Lower leg skin (tissue), 4 donors: ENCODE results near the gene PNLIPRP2. TPM values are rescaled to one million over a fixed set of nuclear protein-coding genes. Genes with fewer than 3 reads are reported as not detected.

Experiments used
- DNase-seq, 2 donors: peaks; one replicate each; pipeline ENCODE4 v3.0.0-alpha.2; 2019; ENCODE audit warnings: low spot score in 2 of 2
- H3K4me3 ChIP-seq: fragments of 200-600 bp; sonication (generic); 2 replicates; pipeline ENCODE4 v1.5.1; 2017; ENCODE audit warnings: mild to moderate bottlenecking, low read depth; ENCODE audit not compliant: poor library complexity, severe bottlenecking
- CTCF ChIP-seq, 3 donors: fragments of 450-650 bp; IDR thresholded peaks; one replicate each; pipeline ENCODE4 v1.5.1; 2016; ENCODE audit warnings: antibody characterized with exemption in 3 of 3, mild to moderate bottlenecking in 3 of 3, moderate library complexity in 2 of 3
- POLR2A ChIP-seq, 2 donors: fragments of 450-650 bp; IDR thresholded peaks; one replicate each; pipeline ENCODE4 v1.6.1; 2016 to 2017; ENCODE audit warnings: antibody characterized with exemption in 2 of 2, mild to moderate bottlenecking in 1 of 2, moderate library complexity in 1 of 2
- WGBS, 2 donors: methylation state at CpG; one replicate each; pipeline ENCODE4 v1.1.5; 2018; 5-methylcytosine and 5-hydroxymethylcytosine counted together
- intact Hi-C: fragments of 100-400 bp; cut with DNase I; formaldehyde crosslinking; loops from one replicate; pipeline ENCODE4 v1.15.0; 2023; ENCODE audit warnings: low total_unique reads
- total RNA-seq, 4 donors: library from RNA; depleted of rRNA; stranded (reverse); fragments of >200 nt; gene quantifications; one replicate each; pipeline ENCODE4 v1.1.0, GENCODE V29; 2016

Gene PNLIPRP2
- total RNA-seq, 4 donors from 2014 or later, result 0.29 TPM; not detected in 3

- H3K4me3 ChIP-seq, result no peak overlapping the region
- TF ChIP-seq POLR2A (IDR thresholded peaks at IDR 0.05), result no peak
- TF ChIP-seq CTCF (IDR thresholded peaks at IDR 0.05), result no peak
- 74 to 81% methylated on average over 8 of the region's 8 CpGs for WGBS, 2 donors
- intact Hi-C loops, result no loop called here
- DNase-seq, result no peak
These were observed 723 bp downstream of the PNLIPRP2 start for GRCh38 chr10:116621476-116621875.

- intact Hi-C loops, result no loop called here
- TF ChIP-seq POLR2A (IDR thresholded peaks at IDR 0.05) (no peak), CTCF (IDR thresholded peaks at IDR 0.05) (no peak)
These were observed 1.3 kb downstream of the PNLIPRP2 start for GRCh38 chr10:116621934-116622655.

GRCh38 chr10:116625845-116626244 lies 5.1 kb downstream of the PNLIPRP2 start:
- WGBS, 2 donors, result 88 to 89% methylated on average over 7 of the region's 7 CpGs
- TF ChIP-seq POLR2A (IDR thresholded peaks at IDR 0.05), result no peak
- TF ChIP-seq CTCF (IDR thresholded peaks at IDR 0.05), result no peak
- no peak overlapping the region for H3K4me3 ChIP-seq
- no peak for DNase-seq
- intact Hi-C loops, result no loop called here

More at GRCh38 chr10:116621934-116622655, 1.3 kb downstream of the PNLIPRP2 start:
- WGBS, 2 donors, result 85 to 87% methylated on average over 11 of the region's 11 CpGs
- DNase-seq, result no peak
- H3K4me3 ChIP-seq, result no peak overlapping the region

GRCh38 chr10:116626815-116627214 lies 6.1 kb downstream of the PNLIPRP2 start:
- intact Hi-C loops, result no loop called here
- DNase-seq, result no peak
- TF ChIP-seq CTCF (IDR thresholded peaks at IDR 0.05) (no peak), POLR2A (IDR thresholded peaks at IDR 0.05) (no peak)
- no peak overlapping the region for H3K4me3 ChIP-seq
- 68 to 74% methylated on average over 8 to 9 of the region's 9 CpGs for WGBS, 2 donors

GRCh38 chr10:116627386-116627933 lies 6.7 kb downstream of the PNLIPRP2 start:
- intact Hi-C loops, result no loop called here
- TF ChIP-seq POLR2A (IDR thresholded peaks at IDR 0.05) (no peak), CTCF (IDR thresholded peaks at IDR 0.05) (no peak)
- no peak for DNase-seq
- H3K4me3 ChIP-seq, result no peak overlapping the region
- 11 to 27% methylated on average over 9 to 16 of the region's 49 CpGs for WGBS, 2 donors
